Prostate gland (tissue), 2 donors: Measurements from ENCODE around the gene PRDM16. TPM values are rescaled to one million over a fixed set of nuclear protein-coding genes. Genes with fewer than 3 reads are reported as not detected.

Source experiments
- DNase-seq: peaks from one replicate; pipeline ENCODE4 v3.0.0-alpha.2; 2019; ENCODE audit warnings: low spot score
- H3K27ac ChIP-seq, 2 donors: fragments of 200-600 bp; sonication (generic); 2 replicates each; pipeline ENCODE4 v1.5.1; 2017 to 2019
- H3K27me3 ChIP-seq: fragments of 200-600 bp; sonication (generic); replicated peaks from 2 replicates; pipeline ENCODE4 v1.5.1; 2019; ENCODE audit not compliant: insufficient read depth
- H3K36me3 ChIP-seq, 2 donors: fragments of 200-600 bp; sonication (generic); 1 replicate in 1 of 2; 2 replicates in 1 of 2; pipeline versions ENCODE4 v1.5.1 to v1.8.1; 2017 to 2019
- H3K4me1 ChIP-seq: fragments of 200-600 bp; sonication (generic); replicated peaks from 2 replicates; pipeline ENCODE4 v1.5.1; 2019
- H3K4me3 ChIP-seq, 2 donors: fragments of 200-600 bp; sonication (generic); 2 replicates each; pipeline ENCODE4 v1.5.1; 2017 to 2019
- H3K9me3 ChIP-seq: fragments of 200-600 bp; sonication (generic); 2 replicates; pipeline ENCODE4 v1.5.1; 2017
- POLR2A ChIP-seq: fragments of 450-650 bp; IDR thresholded peaks from one replicate; pipeline ENCODE4 v1.6.1; 2016; ENCODE audit warnings: antibody characterized with exemption, mild to moderate bottlenecking
- POLR2AphosphoS5 ChIP-seq: sonication (generic); formaldehyde crosslinking; IDR thresholded peaks from one replicate; pipeline ENCODE4 v1.6.1; 2017; ENCODE audit warnings: antibody characterized with exemption
- WGBS: methylation state at CpG from one replicate; pipeline ENCODE4 v1.1.5; 2018; 5-methylcytosine and 5-hydroxymethylcytosine counted together
- intact Hi-C: fragments of 100-400 bp; cut with DNase I; formaldehyde crosslinking; loops from one replicate; pipeline ENCODE4 v1.14.2; 2022
- total RNA-seq, 2 donors: library from RNA; depleted of rRNA; stranded (reverse); fragments of >200 nt; gene quantifications; one replicate each; pipeline ENCODE4 v1.1.0, GENCODE V29; 2016
- TF ChIP-seq, protein P1 (sequence below), 4 experiments: fragments of 200-600 bp in 2 of 4; fragments of 450-650 bp in 2 of 4; sonication (generic) in 2 of 4; IDR thresholded peaks; 1 replicate in 3 of 4; 2 replicates in 1 of 4; pipeline ENCODE4 v1.5.1; 2016 to 2019; ENCODE audit warnings: antibody characterized with exemption in 4 of 4, mild to moderate bottlenecking in 2 of 4, moderate library complexity in 2 of 4

The PRDM16 gene
- total RNA-seq, 2 donors from 2014 or later = 0.23 to 6.5 TPM

DNA sequence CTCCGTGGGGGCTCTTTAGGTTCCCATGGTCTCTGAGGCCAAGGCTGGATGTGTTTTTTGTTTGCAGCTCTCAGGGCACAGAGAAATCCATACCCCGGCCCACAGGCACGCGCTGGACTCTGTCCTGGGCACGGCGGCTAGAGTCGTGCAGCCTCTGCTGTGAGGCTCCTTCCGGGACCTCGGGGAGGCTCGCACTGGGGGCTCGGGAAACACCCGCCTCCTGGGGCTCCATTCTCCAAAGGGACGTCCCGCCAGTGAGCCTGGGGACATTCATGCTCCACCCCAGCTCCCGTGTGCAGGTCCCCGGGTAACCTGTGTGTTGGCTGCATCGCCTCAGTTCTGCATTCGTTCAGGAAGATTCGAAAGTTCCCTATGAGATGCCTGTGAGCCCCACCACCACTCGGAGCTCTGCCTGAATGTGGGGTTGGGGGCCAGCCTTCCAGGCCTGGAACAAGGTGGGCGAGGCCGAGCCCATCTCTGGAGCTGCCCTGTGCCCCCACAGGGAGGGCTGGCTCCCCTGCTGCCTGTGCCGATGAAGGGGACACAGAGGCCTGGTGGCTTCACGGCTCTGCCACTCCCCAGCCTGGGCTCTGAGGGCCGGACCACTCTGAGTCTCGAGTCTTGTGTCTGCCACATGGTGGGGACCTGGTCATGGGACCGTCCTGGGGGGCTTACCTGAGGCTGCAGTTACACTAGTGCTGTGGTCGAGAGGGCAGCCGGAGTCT is 203.5 kb downstream of the PRDM16 start:
- H3K27me3 ChIP-seq = peaks cover 4% of the 10 kb centered on the region
- no peaks in the 10 kb centered on the region for H3K36me3 ChIP-seq
- no peak for DNase-seq
- no peaks in the 10 kb centered on the region for H3K4me1 ChIP-seq
- no peaks in the 10 kb centered on the region for H3K9me3 ChIP-seq
- TF ChIP-seq POLR2A (no peak), POLR2AphosphoS5 (no peak)
- TF ChIP-seq, protein P1, sequence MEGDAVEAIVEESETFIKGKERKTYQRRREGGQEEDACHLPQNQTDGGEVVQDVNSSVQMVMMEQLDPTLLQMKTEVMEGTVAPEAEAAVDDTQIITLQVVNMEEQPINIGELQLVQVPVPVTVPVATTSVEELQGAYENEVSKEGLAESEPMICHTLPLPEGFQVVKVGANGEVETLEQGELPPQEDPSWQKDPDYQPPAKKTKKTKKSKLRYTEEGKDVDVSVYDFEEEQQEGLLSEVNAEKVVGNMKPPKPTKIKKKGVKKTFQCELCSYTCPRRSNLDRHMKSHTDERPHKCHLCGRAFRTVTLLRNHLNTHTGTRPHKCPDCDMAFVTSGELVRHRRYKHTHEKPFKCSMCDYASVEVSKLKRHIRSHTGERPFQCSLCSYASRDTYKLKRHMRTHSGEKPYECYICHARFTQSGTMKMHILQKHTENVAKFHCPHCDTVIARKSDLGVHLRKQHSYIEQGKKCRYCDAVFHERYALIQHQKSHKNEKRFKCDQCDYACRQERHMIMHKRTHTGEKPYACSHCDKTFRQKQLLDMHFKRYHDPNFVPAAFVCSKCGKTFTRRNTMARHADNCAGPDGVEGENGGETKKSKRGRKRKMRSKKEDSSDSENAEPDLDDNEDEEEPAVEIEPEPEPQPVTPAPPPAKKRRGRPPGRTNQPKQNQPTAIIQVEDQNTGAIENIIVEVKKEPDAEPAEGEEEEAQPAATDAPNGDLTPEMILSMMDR (IDR thresholded peaks at IDR 0.05) = no peak
- H3K27ac ChIP-seq = no peak overlapping the region
- no peak overlapping the region for H3K4me3 ChIP-seq
- WGBS = 89% methylated on average over 28 of the region's 29 CpGs
- intact Hi-C loops = no loop called here

DNA sequence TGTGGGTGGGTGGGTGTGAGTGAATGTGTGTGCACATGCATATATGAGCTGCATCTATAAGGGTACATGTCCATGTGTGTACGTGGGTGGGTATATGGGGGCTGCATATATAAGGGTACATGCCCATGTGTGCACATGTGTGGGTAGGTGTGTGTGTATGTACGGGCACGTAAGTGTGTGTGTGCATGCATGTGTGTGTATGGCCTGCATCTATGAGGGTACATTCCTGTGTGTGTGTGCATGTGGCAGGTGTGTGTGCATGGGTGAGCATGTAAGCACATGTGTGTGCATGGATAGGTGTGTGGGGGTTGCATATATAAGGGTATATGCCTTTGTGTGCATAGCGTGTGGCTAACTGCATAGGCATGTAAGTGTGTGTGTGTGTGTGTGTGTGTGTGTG is 204.4 kb downstream of the PRDM16 start:
- Histone ChIP-seq H3K4me3 (no peak overlapping the region), H3K27ac (no peak overlapping the region), H3K27me3 (peaks cover 4% of the 10 kb centered on the region), H3K36me3 (no peaks in the 10 kb centered on the region), H3K9me3 (no peaks in the 10 kb centered on the region), H3K4me1 (no peaks in the 10 kb centered on the region)
- intact Hi-C loops = no loop called here
- TF ChIP-seq, protein P1 (IDR thresholded peaks at IDR 0.05) = no peak
- TF ChIP-seq POLR2A = no peak
- no peak for TF ChIP-seq POLR2AphosphoS5
- no peak for DNase-seq
- 98% methylated on average over 4 of the region's 4 CpGs for WGBS

DNA sequence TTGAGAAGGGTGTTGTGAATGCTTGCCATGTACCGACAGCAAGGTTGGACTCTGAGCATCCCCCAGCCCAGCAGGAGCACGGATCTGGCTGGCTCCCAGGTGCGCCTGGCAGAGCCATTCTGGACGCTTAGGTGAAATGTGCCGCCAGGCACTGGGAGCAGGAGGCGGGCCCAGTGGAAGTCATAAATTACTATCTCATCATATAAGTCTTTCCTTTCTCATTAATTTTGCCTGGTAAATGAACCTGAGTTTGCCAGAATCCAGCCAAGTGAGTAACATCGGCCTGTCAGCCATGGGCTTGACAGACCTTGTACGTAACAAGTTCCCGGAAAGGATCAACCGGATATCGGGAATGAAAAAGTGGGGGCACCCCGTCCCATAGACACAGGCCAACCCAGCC is 206.0 kb downstream of the PRDM16 start:
- DNase-seq = peak; percentile 15
- H3K27ac ChIP-seq = no peak overlapping the region
- no peaks in the 10 kb centered on the region for H3K36me3 ChIP-seq
- WGBS = 40% methylated on average over 12 of the region's 12 CpGs
- H3K27me3 ChIP-seq = peaks cover 4% of the 10 kb centered on the region
- TF ChIP-seq POLR2AphosphoS5 = peak; percentile 7
- no peak for TF ChIP-seq POLR2A
- TF ChIP-seq, protein P1 (IDR thresholded peaks at IDR 0.05) = no peak
- intact Hi-C loops = no loop called here
- no peaks in the 10 kb centered on the region for H3K4me1 ChIP-seq
- no peaks in the 10 kb centered on the region for H3K9me3 ChIP-seq
- no peak overlapping the region for H3K4me3 ChIP-seq

DNA sequence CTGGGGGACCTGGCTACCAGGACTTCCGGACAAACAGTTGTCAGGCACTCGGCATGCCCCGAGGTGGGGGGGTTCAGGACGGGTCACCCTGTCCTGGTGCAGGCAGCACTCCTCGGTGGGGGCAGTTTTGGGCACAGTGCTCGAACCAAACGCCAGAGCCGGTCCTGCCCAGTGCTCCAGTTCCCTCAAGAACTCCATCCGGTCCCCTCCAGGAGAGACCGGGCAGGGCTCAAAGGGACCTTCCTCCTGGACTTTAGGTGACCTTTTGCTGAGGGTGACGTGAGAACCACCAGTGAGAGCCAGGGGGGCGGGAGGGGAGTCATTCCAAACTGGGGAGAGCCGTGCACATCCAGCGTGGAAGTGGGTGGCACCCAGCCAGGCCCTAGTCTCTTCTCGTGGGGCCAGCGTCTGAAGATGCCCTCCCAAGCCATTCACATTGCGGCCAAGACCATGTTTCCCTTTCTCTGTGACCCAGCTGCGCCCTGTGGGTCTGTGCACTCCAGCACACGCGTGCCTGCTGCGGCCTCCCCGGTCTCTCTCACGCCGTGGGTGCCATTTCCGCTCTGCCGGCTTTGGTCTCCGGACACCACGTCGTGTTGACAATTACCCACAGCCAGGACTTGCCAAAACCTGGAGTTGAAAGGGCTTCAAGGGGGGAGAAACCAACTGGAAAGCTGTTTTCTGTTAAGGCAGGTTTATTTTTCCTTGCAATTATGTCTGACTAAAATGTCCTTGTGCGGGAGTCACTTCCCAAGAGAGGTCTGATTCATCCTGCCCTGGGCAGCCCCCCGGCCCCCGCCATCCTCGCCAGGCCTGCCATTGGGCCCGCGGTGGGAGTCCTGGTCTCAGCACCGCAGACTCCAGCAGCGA is 206.7 kb downstream of the PRDM16 start:
- H3K4me3 ChIP-seq = no peak overlapping the region
- no peaks in the 10 kb centered on the region for H3K4me1 ChIP-seq
- peaks cover 4% of the 10 kb centered on the region for H3K27me3 ChIP-seq
- DNase-seq = no peak
- WGBS = 60% methylated on average over 29 of the region's 37 CpGs
- H3K9me3 ChIP-seq = no peaks in the 10 kb centered on the region
- TF ChIP-seq POLR2A (no peak), POLR2AphosphoS5 (no peak)
- TF ChIP-seq, protein P1 (IDR thresholded peaks at IDR 0.05) = no peak
- intact Hi-C loops = no loop called here
- H3K27ac ChIP-seq = no peak overlapping the region
- no peaks in the 10 kb centered on the region for H3K36me3 ChIP-seq
